HCT116 (cell line): Measurements from ENCODE around the gene HOXA13. TPM values are rescaled to one million over a fixed set of nuclear protein-coding genes. Genes with fewer than 3 reads are reported as not detected.

Experiments
- ATAC-seq: fragments of 200-7000 bp; cut with Tn5 transposase; 2 replicates; pipeline ENCODE4 v1.9.1; 2020; ENCODE audit warnings: mild to moderate bottlenecking, moderate library complexity
- BruUV-seq: library from RNA; stranded (reverse); fragments of 400-500 nt; replicated peaks from 2 replicates; lab custom pipeline; 2021; lab: Mats Ljungman, UMichigan
- CTCF ChIA-PET: fragments of 300-600 bp; sonication (Branson Sonifier 250); formaldehyde crosslinking; loops from one replicate; lab custom pipeline; 2021; ENCODE audit warnings: antibody characterized with exemption; lab: Charles Lee
- POLR2A ChIA-PET: fragments of 300-600, 350-600 bp; sonication (Branson Sonifier 250); formaldehyde crosslinking; loops from one replicate; lab custom pipeline; 2021; ENCODE audit warnings: antibody characterized with exemption; lab: Charles Lee
- RAD21 ChIA-PET, 2 experiments: fragments of 300-600 bp; sonication (Branson Sonifier 250); formaldehyde crosslinking; loops; one replicate each; lab custom pipeline; 2023; ENCODE audit warnings: low total read pairs in 2 of 2; ENCODE audit not compliant: uncharacterized antibody in 2 of 2, unreplicated experiment in 2 of 2, low non-redundant PET in 1 of 2; lab: Charles Lee
- DNase-seq: peaks from one replicate; pipeline ENCODE4 v3.0.0-alpha.2; 2010; ENCODE audit warnings: low read depth, low spot score
- H2AFZ ChIP-seq: fragments of 200-600 bp; shearing (Covaris generic), sonication (generic); 2 replicates; pipeline ENCODE4 v1.6.1; 2017; ENCODE audit warnings: low read depth, mixed run types, mixed read lengths, antibody characterized with exemption, low read length; ENCODE audit not compliant: poor library complexity, severe bottlenecking
- H3K27ac ChIP-seq: 2 replicates; pipeline ENCODE4 v1.5.1; 2012; ENCODE audit warnings: low read depth, low read length
- H3K27me3 ChIP-seq: fragments of 200-600 bp; sonication (generic); 2 replicates; pipeline ENCODE4 v1.6.1; 2016; ENCODE audit warnings: mixed run types, low read length, mixed read lengths; ENCODE audit not compliant: insufficient read depth
- H3K36me3 ChIP-seq, 2 experiments: fragments of 200-500 bp in 1 of 2; fragments of 200-600 bp in 1 of 2; sonication (Bioruptor generic) in 1 of 2; sonication (generic) in 1 of 2; 2 replicates each; pipeline versions ENCODE4 v1.5.1 to v1.6.1; 2014 to 2016; ENCODE audit warnings: low read length in 2 of 2, inconsistent platforms in 1 of 2, mixed read lengths in 1 of 2, mixed run types in 1 of 2; ENCODE audit not compliant: insufficient read depth in 2 of 2, control insufficient read depth in 1 of 2
- H3K4me1 ChIP-seq, 2 experiments: fragments of 200-600 bp in 1 of 2; sonication (generic) in 1 of 2; 2 replicates each; pipeline versions ENCODE4 v1.5.1 to v1.6.1; 2012 to 2017; ENCODE audit warnings: low read length in 2 of 2, inconsistent platforms in 1 of 2, mild to moderate bottlenecking in 1 of 2, mixed read lengths in 1 of 2, mixed run types in 1 of 2, moderate library complexity in 1 of 2; ENCODE audit not compliant: insufficient read depth in 2 of 2, control insufficient read depth in 1 of 2
- H3K4me2 ChIP-seq: fragments of 200-600 bp; sonication (generic); 2 replicates; pipeline ENCODE4 v1.6.1; 2017; ENCODE audit warnings: mixed run types, low read length, mixed read lengths
- H3K4me3 ChIP-seq, 2 experiments: fragments of 200-600 bp in 1 of 2; sonication (generic) in 1 of 2; replicated peaks in 1 of 2; 2 replicates each; pipeline ENCODE4 v1.5.1; 2011 to 2016; ENCODE audit warnings: low read length in 2 of 2, control low read depth in 1 of 2, low read depth in 1 of 2, mild to moderate bottlenecking in 1 of 2, mixed read lengths in 1 of 2, mixed run types in 1 of 2
- H3K79me2 ChIP-seq: fragments of 200-600 bp; sonication (generic); 2 replicates; pipeline ENCODE4 v1.6.1; 2017; ENCODE audit warnings: mild to moderate bottlenecking, mixed run types, low read length, moderate library complexity, mixed read lengths; ENCODE audit not compliant: insufficient read depth
- H3K9ac ChIP-seq: fragments of 200-600 bp; sonication (generic); 2 replicates; pipeline ENCODE4 v1.6.1; 2016; ENCODE audit warnings: low read length, mixed read lengths
- H3K9me2 ChIP-seq: fragments of 200-600 bp; sonication (generic), shearing (Covaris generic); 2 replicates; pipeline ENCODE4 v1.6.1; 2017; ENCODE audit warnings: mixed run types, mild to moderate bottlenecking, moderate library complexity; ENCODE audit not compliant: insufficient read depth
- H3K9me3 ChIP-seq, 2 experiments: fragments of 200-500 bp in 1 of 2; fragments of 200-600 bp in 1 of 2; sonication (Bioruptor generic) in 1 of 2; sonication (generic) in 1 of 2; 2 replicates each; pipeline ENCODE4 v1.6.1; 2014 to 2017; ENCODE audit warnings: low read length in 2 of 2, mixed read lengths in 2 of 2, inconsistent platforms in 1 of 2, low read depth in 1 of 2, mild to moderate bottlenecking in 1 of 2, mixed run types in 1 of 2, moderate library complexity in 1 of 2; ENCODE audit not compliant: control insufficient read depth in 1 of 2, insufficient read depth in 1 of 2
- H4K20me1 ChIP-seq: fragments of 200-600 bp; sonication (generic), shearing (Covaris generic); 2 replicates; pipeline ENCODE4 v1.6.1; 2017; ENCODE audit warnings: mixed run types, mild to moderate bottlenecking, moderate library complexity; ENCODE audit not compliant: insufficient read depth
- CBX3 ChIP-seq: IDR thresholded peaks from 2 replicates; pipeline ENCODE4 v1.6.1; 2012; ENCODE audit warnings: low read depth
- EZH2phosphoT487 ChIP-seq: fragments of 200-600 bp; IDR thresholded peaks from 2 replicates; pipeline ENCODE4 v1.6.1; 2018; ENCODE audit warnings: antibody characterized with exemption, borderline replicate concordance
- RAD21 ChIP-seq: IDR thresholded peaks from 2 replicates; pipeline ENCODE4 v1.6.1; 2012; ENCODE audit warnings: low read depth, mild to moderate bottlenecking
- SP1 ChIP-seq: IDR thresholded peaks from 2 replicates; pipeline ENCODE4 v1.6.1; 2012; ENCODE audit warnings: low read depth
- intact Hi-C: fragments of 100-400 bp; cut with micrococcal nuclease; formaldehyde crosslinking; loops from 2 replicates; pipeline ENCODE4 v1.10.0; 2022
- total RNA-seq: library from RNA; stranded (reverse); gene quantifications from one replicate; pipeline ENCODE4 v1.2.1, GENCODE V29; 2021; ENCODE audit not compliant: unreplicated experiment
- TF ChIP-seq, protein P1 (sequence below), 3 experiments: fragments of 200-600 bp in 1 of 3; sonication (generic) in 1 of 3; IDR thresholded peaks in 2 of 3; conservative IDR thresholded peaks in 1 of 3; 2 replicates each; pipeline ENCODE4 v1.5.1; 2012 to 2017; ENCODE audit warnings: low read depth in 2 of 3, low read length in 2 of 3, antibody characterized with exemption in 1 of 3, borderline replicate concordance in 1 of 3, control low read depth in 1 of 3, mild to moderate bottlenecking in 1 of 3, mixed read lengths in 1 of 3, mixed run types in 1 of 3, moderate library complexity in 1 of 3; ENCODE audit not compliant: insufficient read depth in 1 of 3
- TF ChIP-seq, protein P2 (sequence below): IDR thresholded peaks from 2 replicates; pipeline ENCODE4 v1.6.1; 2012

The HOXA13 gene
- total RNA-seq, 1 experiment from 2014 or later, result 3.6 TPM

DNA sequence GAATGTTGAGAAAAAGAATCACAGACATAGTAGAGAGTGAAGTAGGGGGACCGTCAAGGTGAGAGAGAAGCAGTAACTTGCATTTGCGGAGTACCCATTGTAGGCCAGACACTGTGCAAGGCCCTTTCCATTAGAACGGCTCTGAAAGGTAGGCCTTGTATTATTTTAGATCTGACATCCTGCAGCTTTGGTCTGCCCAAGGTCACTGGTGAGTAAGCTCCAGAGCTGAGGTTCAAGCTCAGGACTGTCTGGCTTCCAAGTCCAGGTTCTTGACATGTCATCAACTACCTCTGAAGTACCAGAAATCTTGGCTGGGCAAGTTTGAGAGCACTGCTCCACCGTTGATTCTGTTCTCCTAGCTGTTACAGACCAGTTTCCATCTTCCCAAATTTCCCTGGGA, 29.6 kb upstream of the HOXA13 start:
- intact Hi-C loops, result no loop called here
- H3K9ac ChIP-seq, result no peak overlapping the region
- H3K4me3 ChIP-seq, result no peak overlapping the region
- POLR2A ChIA-PET, result no interaction called here
- no peak overlapping the region for H3K27ac ChIP-seq
- no peaks in the 10 kb centered on the region for H3K9me2 ChIP-seq
- TF ChIP-seq, protein P1, sequence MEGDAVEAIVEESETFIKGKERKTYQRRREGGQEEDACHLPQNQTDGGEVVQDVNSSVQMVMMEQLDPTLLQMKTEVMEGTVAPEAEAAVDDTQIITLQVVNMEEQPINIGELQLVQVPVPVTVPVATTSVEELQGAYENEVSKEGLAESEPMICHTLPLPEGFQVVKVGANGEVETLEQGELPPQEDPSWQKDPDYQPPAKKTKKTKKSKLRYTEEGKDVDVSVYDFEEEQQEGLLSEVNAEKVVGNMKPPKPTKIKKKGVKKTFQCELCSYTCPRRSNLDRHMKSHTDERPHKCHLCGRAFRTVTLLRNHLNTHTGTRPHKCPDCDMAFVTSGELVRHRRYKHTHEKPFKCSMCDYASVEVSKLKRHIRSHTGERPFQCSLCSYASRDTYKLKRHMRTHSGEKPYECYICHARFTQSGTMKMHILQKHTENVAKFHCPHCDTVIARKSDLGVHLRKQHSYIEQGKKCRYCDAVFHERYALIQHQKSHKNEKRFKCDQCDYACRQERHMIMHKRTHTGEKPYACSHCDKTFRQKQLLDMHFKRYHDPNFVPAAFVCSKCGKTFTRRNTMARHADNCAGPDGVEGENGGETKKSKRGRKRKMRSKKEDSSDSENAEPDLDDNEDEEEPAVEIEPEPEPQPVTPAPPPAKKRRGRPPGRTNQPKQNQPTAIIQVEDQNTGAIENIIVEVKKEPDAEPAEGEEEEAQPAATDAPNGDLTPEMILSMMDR (IDR thresholded peaks at IDR 0.05 in 2 of 3, conservative IDR thresholded peaks at IDR 0.05 in 1 of 3; ENCODE audit: borderline replicate concordance in 1 of 3, insufficient read depth in 1 of 3, low read depth in 2 of 3, low read length in 2 of 3), result no peak
- TF ChIP-seq, protein P2, sequence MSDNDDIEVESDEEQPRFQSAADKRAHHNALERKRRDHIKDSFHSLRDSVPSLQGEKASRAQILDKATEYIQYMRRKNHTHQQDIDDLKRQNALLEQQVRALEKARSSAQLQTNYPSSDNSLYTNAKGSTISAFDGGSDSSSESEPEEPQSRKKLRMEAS, result no peak
- TF ChIP-seq SP1, result no peak
- TF ChIP-seq RAD21, result no peak
- TF ChIP-seq CBX3, result no peak
- TF ChIP-seq EZH2phosphoT487, result no peak
- no peaks in the 10 kb centered on the region for H3K36me3 ChIP-seq
- no peaks in the 10 kb centered on the region for H3K27me3 ChIP-seq
- H3K79me2 ChIP-seq, result no peaks in the 10 kb centered on the region
- no peak overlapping the region for H3K4me2 ChIP-seq
- no peaks in the 10 kb centered on the region for H3K4me1 ChIP-seq
- ATAC-seq, result no peak
- H3K9me3 ChIP-seq, result no peaks in the 10 kb centered on the region
- no TSS peak for BruUV-seq
- CTCF ChIA-PET, result no interaction called here
- RAD21 ChIA-PET, result no interaction called here
- no peak overlapping the region for H2AFZ ChIP-seq
- no peaks in the 10 kb centered on the region for H4K20me1 ChIP-seq
- DNase-seq, result no peak
